Esophagus mucosa (tissue), 1 donor: Measurements from ENCODE around the gene AMER3. TPM values are rescaled to one million over a fixed set of nuclear protein-coding genes. Genes with fewer than 3 reads are reported as not detected.
"Not testable (repeated sequence)": the region's sequence is repeated elsewhere in the genome, so short reads cannot be mapped to it uniquely, and the experiment has no call there.

ENCODE experiments used
- ATAC-seq: fragments of 200-7000 bp; cut with Tn5 transposase; one replicate; pipeline ENCODE4 v1.9.1; 2020
- total RNA-seq: library from RNA; stranded (reverse); gene quantifications from one replicate; pipeline ENCODE4 v1.2.4, GENCODE V29; 2023
- donor health status: DM: yes; HTN: yes; CAD: no.

Gene AMER3
- total RNA-seq = not detected

GRCh38 chr2:130755256-130756052 lies at the start of gene AMER3:
AMER3 (plus strand) TSS chr2:130755540; CDS start chr2:130762073, 6,533 bp downstream.
- ATAC-seq = no peak

DNA sequence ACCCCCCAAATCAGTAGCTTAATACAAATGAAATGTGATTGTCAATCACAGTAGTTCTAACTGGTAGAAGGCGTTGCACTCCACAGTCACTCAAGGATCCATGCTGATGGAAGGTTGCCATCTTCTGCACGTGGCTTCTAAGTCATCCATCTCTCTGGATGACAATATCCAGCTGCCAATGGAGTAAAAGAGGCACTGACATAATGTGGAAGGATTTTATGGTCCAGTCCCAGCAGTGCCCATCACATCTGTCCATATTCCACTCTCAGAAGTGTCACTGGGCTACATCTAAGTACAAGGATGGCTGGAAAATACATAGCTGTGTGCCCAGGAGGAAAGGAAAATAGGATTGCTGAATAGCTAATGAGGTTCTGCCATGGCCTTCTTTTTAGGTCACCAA lies 40.5 kb upstream of the AMER3 start:
- ATAC-seq = not testable (repeated sequence)

GRCh38 chr2:130720036-130720435 lies 35.3 kb upstream of the AMER3 start:
- ATAC-seq = peak; percentile 82

DNA sequence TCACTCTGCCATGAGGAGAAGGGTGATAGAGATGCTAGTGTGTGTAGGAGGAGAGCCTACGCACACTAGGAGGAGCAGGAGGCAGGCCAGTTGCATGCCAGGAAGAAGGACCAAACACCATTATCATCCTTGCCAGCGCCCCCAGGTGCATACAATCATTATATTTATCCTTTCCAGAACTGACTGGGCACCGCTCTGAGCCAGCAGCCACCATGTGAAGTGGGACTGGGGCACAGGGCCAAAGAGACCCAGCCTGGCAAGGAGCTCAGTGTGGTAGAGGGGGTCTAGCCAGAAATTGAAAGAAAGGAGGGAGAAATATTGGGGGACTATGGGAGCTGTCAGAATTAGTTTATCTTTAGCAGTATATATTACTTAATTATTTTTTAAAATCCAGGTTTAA lies 34.8 kb upstream of the AMER3 start:
- ATAC-seq = no peak

GRCh38 chr2:130724455-130724854 lies 30.9 kb upstream of the AMER3 start:
- no peak for ATAC-seq

DNA sequence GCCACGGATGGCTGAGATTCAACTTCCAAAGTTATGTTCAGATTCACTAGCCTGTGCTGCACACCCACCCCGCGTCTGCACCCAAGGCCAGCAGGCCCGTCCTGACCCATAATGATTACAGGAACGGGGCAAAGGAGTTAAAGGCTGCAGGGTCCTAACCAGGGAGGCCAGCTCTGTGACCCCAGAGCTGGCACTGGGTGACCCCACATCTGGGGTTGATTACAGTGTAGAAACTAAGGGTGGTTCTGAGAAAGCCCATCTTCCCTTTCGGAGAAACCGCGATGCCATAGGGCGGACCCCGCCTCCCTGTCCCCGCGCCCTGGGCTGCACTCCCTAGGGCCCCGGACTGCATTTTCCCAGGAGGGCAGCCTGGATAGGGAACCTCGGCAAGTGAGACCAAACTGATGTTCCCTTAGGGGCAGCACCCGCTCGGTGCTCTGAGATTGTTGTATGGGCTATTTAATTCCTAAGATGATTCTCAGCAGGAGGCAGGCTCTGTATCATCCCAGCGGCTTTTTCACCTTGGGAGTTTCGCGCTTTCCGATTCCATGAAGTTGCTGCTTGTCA lies 28.6 kb upstream of the AMER3 start:
- no peak for ATAC-seq

DNA sequence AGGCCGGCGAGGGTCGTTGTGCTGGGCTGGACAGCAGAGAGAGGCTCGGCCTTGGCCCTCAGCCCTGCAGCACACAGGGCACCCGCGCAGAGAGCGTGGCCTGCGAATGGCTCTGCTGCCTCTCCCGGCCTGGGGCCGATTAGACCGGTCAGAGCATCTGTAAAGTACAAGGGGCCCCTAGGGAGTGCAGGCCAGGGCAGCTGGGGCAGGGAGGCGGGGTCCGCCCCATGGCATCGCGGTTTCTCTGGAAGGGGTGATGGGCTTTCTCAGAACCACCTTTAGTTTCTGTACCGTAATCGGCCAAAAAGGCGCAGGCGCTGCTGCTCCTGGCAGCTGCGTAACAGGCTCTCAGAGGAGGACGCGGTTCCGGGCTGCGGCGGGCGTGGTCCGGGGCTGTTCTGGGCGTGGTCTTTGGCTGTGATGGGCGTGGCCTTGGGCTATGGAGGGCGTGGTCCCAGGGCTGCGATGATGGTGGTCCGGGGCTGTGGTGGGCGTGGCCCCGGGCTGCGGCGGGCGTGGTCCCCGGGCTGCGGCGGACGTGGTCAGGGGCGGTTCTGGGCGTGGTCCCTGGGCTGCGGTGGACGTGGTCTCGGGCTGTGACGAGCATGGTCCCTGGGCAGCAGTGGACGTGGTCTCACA lies 27.9 kb upstream of the AMER3 start:
- peak; percentile 89 for ATAC-seq

DNA sequence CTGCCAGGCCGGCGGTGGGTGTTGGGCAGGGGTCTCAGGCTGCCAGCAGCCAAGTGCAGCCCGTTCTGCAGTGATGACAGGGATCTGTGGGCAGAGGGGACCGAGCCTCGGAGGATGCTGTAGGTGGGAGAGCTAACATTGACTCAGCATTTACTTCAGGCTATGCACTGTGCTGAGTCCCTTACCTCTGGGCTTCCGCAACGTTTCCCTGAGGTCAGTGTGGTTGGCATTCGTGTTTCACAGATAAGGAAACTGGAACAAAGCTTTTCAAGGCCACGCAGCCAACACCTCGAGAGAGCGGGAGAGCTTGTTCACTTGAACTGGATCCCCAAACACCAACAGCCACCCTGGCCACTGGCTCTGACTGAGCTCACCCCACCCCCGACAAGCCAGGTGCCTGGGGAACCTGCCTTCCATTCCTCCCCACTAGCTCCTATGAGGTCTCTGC lies 27.3 kb upstream of the AMER3 start:
- ATAC-seq = peak; percentile 27

- ATAC-seq = no peak
These were observed 26.6 kb upstream of the AMER3 start, which contains the start of gene GPR148 for GRCh38 chr2:130728549-130729316. GPR148 (plus strand) TSS chr2:130729070; CDS start chr2:130729152, 82 bp downstream.

- ATAC-seq = no peak
These were observed 25.7 kb upstream of the AMER3 start for GRCh38 chr2:130729322-130730299.

GRCh38 chr2:130732257-130732656 lies 23.1 kb upstream of the AMER3 start:
- not testable (repeated sequence) for ATAC-seq

DNA sequence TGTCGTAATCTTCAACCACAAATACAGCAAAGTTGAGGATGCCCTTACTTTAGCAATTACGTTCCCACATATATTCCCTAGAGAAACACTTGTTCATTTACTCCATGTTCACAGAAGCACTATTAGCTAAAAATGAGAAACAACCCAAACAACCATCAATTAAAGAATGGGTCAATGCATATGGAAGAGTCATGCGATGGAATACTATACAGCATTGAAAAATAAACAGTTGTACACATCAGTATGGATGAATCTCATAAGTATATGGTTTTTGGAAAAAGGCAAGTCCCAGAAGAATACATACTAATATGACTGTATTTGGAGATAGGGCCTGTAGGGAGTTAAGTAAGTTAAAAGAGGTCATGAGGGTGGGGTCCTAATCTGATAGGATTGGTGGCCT lies 20.1 kb upstream of the AMER3 start:
- no peak for ATAC-seq

- no peak for ATAC-seq
These were observed 18.9 kb upstream of the AMER3 start for GRCh38 chr2:130736487-130736886.

- ATAC-seq = no peak
These were observed 17.7 kb upstream of the AMER3 start for GRCh38 chr2:130737592-130737991.

DNA sequence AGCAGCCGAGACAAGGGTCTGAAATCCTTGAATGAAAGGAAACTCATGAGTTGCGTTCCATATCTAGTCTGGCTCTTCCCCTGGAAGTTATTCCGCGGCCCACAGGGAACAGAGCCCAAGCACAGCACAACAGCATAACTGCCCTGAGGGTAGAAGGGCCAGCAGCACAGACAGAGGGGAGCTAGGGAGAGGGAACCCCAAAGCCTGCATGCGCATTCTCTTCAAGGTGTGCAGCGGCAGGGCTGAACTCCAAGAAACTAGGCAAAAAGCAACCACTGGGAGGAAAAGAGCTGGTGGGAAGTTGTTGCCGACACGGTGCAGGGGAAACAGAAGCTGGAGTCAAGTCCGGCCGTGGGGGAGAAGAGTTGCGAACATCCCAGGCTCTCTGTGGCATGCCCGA lies 14.7 kb upstream of the AMER3 start:
- no peak for ATAC-seq

GRCh38 chr2:130743278-130743677 lies 12.1 kb upstream of the AMER3 start:
- ATAC-seq = no peak

DNA sequence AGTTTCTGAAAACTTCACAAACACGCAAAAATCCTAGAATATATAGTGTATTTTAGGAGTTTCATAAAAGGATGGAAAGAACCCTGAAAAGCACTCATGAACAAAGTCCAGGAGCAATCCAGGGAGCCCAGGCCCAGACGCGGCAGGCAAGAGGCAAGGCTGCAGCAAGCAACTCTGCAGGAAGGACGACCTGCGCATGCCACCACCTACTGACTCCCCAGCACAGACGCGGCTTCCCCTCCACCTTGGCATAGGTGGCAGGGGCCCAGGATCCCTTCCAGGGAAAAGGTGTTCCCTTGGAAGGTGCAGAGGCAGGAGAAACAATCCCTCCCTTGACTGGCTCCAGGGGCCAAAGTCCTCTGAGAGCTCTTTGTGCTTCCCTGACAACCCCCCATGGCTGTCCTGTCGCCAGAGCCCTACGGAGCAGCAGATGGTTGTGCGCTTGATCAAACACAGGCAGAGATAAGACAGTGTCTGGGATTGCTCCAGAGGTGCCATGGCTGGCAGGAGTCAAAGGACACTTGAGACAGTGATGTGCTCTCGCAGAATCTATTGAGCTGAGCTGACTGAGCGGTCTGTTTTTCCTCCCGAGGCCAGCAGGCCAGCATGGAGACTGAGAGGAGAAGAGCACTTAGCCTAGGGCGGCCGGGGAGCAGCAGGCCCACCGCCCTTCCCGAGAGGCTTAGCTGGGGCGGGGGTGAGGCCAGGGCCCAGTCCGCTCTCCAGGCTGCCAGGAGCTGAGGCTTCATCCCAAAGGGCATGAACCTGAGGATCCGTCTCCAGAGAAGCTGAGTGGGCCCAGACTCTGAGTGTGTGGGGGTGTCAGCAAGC lies 10.8 kb upstream of the AMER3 start:
- ATAC-seq = no peak

DNA sequence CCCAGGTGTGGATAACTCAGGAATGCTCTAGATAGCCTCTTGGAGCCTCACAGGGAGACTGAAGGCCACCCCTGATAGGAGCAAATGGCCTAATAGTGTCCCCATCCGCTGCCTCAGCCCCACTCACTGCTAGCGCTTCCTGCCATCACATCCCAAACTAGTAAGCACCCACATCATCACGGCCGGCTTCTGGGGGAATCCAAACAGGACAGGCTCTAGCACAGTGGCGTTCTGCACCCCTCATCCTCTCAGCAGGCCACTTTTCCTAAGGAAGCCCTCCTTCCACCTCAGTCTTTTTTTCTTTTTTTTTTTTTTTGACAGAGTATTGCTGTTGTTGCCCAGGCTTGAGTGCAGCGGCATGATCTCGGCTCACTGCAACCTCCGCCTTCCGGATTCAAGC lies 6.3 kb upstream of the AMER3 start:
- no peak for ATAC-seq

GRCh38 chr2:130749641-130750040 lies 5.7 kb upstream of the AMER3 start:
- no peak for ATAC-seq

- ATAC-seq = no peak
These were observed 529 bp upstream of the AMER3 start for GRCh38 chr2:130754811-130755210.
